SK-N-DZ (cell line): Measurements from ENCODE around the gene FBXW5.

ENCODE experiments used
- DNase-seq: peaks from one replicate; pipeline ENCODE4 v3.0.0-alpha.2; 2015; ENCODE audit warnings: low spot score

The FBXW5 gene

GRCh38 chr9:136961279-136962065 lies 16.9 kb upstream of the FBXW5 start:
- DNase-seq = no peak

GRCh38 chr9:136960938-136961275 lies 16.4 kb upstream of the FBXW5 start:
- DNase-seq = no peak

GRCh38 chr9:136960212-136960937 lies 15.8 kb upstream of the FBXW5 start:
- no peak for DNase-seq

GRCh38 chr9:136958898-136959850 lies 14.6 kb upstream of the FBXW5 start:
- no peak for DNase-seq

- DNase-seq = no peak
These were observed 13.9 kb upstream of the FBXW5 start for GRCh38 chr9:136958473-136958872.

GRCh38 chr9:136957901-136958300 lies 13.4 kb upstream of the FBXW5 start:
- no peak for DNase-seq

- DNase-seq = no peak
These were observed 12.9 kb upstream of the FBXW5 start for GRCh38 chr9:136957461-136957860.

GRCh38 chr9:136956604-136957003 lies 12.1 kb upstream of the FBXW5 start:
- DNase-seq = no peak

- no peak for DNase-seq
These were observed 11.4 kb upstream of the FBXW5 start for GRCh38 chr9:136955943-136956335.

- no peak for DNase-seq
These were observed 10.8 kb upstream of the FBXW5 start for GRCh38 chr9:136955202-136955942.

GRCh38 chr9:136954270-136955083 lies 9.9 kb upstream of the FBXW5 start:
- no peak for DNase-seq

GRCh38 chr9:136953771-136954269 lies 9.3 kb upstream of the FBXW5 start:
- DNase-seq = no peak

- DNase-seq = no peak
These were observed 8.6 kb upstream of the FBXW5 start for GRCh38 chr9:136952876-136953770.

GRCh38 chr9:136952321-136952850 lies 7.8 kb upstream of the FBXW5 start:
- no peak for DNase-seq

- DNase-seq = no peak
These were observed 7.2 kb upstream of the FBXW5 start, which contains the start of gene LCN12 for GRCh38 chr9:136951541-136952320. Gene LCN12 (plus strand): TSS chr9:136952273. CDS start chr9:136952328, 55 bp downstream.

GRCh38 chr9:136950656-136951276 lies 6.2 kb upstream of the FBXW5 start:
- no peak for DNase-seq

GRCh38 chr9:136949817-136950655 lies 5.5 kb upstream of the FBXW5 start:
- DNase-seq = peak; percentile 93
